Measurements from ENCODE around the gene KLHL7.
A peak's percentile ranks its signal among the peaks of the same experiment; 100 is the strongest.

Gene KLHL7

GRCh38 chr7:23093546-23093945 lies 12.0 kb upstream of the KLHL7 start:
- H3K9me3 ChIP-seq (ENCODE audit: control insufficient read depth, insufficient read depth, low read length), result no peaks in the 10 kb centered on the region
- H3K27me3 ChIP-seq (ENCODE audit: control insufficient read depth, insufficient read depth, low read length), result no peaks in the 10 kb centered on the region
- no peaks in the 10 kb centered on the region for H3K4me1 ChIP-seq (ENCODE audit: control insufficient read depth, insufficient read depth, low read length)
- H3K4me3 ChIP-seq (ENCODE audit: low read depth, low read length), result no peak overlapping the region
- H3K36me3 ChIP-seq (ENCODE audit: control insufficient read depth, insufficient read depth, low read length), result no peaks in the 10 kb centered on the region
- H3K9ac ChIP-seq (ENCODE audit: low read depth, low read length), result no peak overlapping the region

DNA sequence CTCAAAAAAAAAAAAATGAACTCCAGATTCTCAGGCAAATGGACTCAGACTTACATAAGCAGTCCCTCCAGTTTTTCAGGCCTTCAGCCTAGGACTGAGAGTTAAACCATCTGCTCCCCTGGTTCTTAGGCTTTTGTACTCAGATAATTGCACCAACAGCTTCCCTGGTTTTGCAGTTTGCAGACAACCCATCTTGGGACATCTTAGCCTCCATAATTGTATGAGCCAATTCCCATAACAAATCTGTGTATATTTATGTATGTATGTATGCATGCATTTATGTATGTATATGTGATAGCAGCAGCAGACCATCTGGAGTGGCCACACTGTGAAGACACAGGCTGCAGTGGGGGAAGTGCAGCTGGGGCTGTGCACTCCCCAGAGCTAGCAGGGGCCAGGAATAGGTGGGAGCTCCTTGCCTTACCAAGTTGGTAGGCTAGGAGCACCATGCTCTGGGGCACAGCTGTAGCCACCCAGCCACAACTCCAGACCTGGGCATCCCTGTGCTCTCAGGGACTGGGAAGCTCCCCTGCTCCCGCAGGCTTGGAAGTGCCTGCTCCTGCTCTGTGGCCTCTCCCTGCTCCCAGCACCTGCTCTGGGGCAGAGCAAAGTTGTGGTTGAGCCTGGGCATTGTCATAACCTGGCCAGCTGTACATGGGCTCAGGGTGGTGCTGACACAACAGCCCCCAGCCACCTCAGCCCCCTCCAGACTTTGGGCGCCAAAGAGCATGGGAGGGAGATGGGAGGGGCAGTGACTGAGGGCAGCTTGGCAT lies 8.9 kb upstream of the KLHL7 start:
- H3K9ac ChIP-seq (ENCODE audit: low read depth, low read length), result no peak overlapping the region
- H3K9me3 ChIP-seq (ENCODE audit: control insufficient read depth, insufficient read depth, low read length), result no peaks in the 10 kb centered on the region
- no peaks in the 10 kb centered on the region for H3K27me3 ChIP-seq (ENCODE audit: control insufficient read depth, insufficient read depth, low read length)
- no peaks in the 10 kb centered on the region for H3K4me1 ChIP-seq (ENCODE audit: control insufficient read depth, insufficient read depth, low read length)
- H3K36me3 ChIP-seq (ENCODE audit: control insufficient read depth, insufficient read depth, low read length), result no peaks in the 10 kb centered on the region
- no peak overlapping the region for H3K4me3 ChIP-seq (ENCODE audit: low read depth, low read length)

DNA sequence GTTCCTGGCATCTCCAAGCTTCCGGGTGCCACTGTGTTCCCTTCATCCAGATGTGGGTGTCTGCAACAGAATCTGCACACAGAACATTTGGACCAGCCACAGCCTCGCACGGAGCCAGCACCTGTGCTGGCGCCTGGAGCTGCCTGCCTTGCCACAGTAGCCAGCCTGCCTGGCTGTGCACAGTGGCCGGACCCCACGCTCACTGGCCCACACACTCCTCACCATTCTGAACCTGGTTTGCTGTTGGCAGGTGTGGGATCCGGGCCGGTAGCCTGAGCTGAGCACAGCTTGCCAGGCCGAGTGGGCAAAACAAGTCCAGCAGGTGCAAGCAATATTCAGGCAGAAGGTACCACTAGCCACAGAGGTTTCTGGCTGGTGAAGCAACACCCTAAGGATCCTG lies 7.6 kb upstream of the KLHL7 start:
- Histone ChIP-seq H3K9ac (ENCODE audit: low read depth, low read length) (no peak overlapping the region), H3K9me3 (ENCODE audit: control insufficient read depth, insufficient read depth, low read length) (no peaks in the 10 kb centered on the region), H3K36me3 (ENCODE audit: control insufficient read depth, insufficient read depth, low read length) (no peaks in the 10 kb centered on the region), H3K27me3 (ENCODE audit: control insufficient read depth, insufficient read depth, low read length) (no peaks in the 10 kb centered on the region), H3K4me1 (ENCODE audit: control insufficient read depth, insufficient read depth, low read length) (no peaks in the 10 kb centered on the region), H3K4me3 (ENCODE audit: low read depth, low read length) (no peak overlapping the region)

GRCh38 chr7:23098460-23098859 lies 7.1 kb upstream of the KLHL7 start:
- Histone ChIP-seq H3K4me3 (ENCODE audit: low read depth, low read length) (no peak overlapping the region), H3K4me1 (ENCODE audit: control insufficient read depth, insufficient read depth, low read length) (no peaks in the 10 kb centered on the region), H3K27me3 (ENCODE audit: control insufficient read depth, insufficient read depth, low read length) (no peaks in the 10 kb centered on the region), H3K9ac (ENCODE audit: low read depth, low read length) (no peak overlapping the region), H3K36me3 (ENCODE audit: control insufficient read depth, insufficient read depth, low read length) (no peaks in the 10 kb centered on the region), H3K9me3 (ENCODE audit: control insufficient read depth, insufficient read depth, low read length) (no peaks in the 10 kb centered on the region)

DNA sequence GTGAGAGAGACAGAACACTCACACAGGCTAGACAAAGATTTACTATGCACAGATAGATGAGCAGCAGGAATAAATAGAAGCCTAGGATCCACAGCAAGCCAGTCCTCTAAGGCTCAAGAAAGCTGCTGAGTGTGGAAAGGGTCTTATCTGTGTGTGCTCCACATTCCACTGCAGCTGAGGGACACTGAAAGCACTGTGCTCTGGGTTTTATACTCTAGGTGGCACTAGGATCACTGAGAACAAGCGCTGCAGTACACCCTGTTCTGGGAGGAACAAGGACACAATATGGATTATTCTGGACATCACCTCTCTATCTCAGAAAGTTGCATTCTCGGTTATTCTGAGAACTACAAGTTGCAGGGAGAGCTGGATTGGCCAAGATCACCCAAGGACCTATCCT lies 4.9 kb upstream of the KLHL7 start:
- H3K4me3 ChIP-seq (ENCODE audit: low read depth, low read length), result no peak overlapping the region
- no peaks in the 10 kb centered on the region for H3K27me3 ChIP-seq (ENCODE audit: control insufficient read depth, insufficient read depth, low read length)
- H3K4me1 ChIP-seq (ENCODE audit: control insufficient read depth, insufficient read depth, low read length), result no peaks in the 10 kb centered on the region
- no peaks in the 10 kb centered on the region for H3K9me3 ChIP-seq (ENCODE audit: control insufficient read depth, insufficient read depth, low read length)
- no peak overlapping the region for H3K9ac ChIP-seq (ENCODE audit: low read depth, low read length)
- no peaks in the 10 kb centered on the region for H3K36me3 ChIP-seq (ENCODE audit: control insufficient read depth, insufficient read depth, low read length)

DNA sequence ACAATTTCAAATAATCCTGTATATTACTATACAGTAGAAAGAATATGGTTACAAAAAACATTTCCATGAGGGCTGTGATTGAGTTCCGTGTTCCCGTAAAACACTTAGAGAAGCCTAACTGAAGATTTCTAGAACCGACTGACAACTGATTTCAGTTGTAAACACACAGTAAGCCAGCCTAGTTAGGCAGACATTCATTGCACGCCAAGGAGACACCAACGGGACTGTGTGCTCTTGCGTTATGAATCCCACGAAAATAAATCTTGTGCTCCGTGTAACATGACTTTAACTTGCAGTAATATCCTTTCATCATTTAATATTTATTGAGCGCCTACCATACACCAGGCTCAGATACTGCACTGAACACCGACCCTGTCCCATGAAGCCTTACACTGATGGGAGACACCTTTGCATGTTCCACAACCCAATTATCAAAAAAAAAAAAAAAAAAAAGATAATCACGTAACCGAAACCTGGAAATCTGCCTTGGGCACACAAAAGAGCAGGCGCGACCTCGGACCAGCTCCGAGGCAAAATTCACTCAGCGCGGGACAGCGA lies 420 bp upstream of the KLHL7 start:
- no peaks in the 10 kb centered on the region for H3K9me3 ChIP-seq (ENCODE audit: control insufficient read depth, insufficient read depth, low read length)
- no peaks in the 10 kb centered on the region for H3K27me3 ChIP-seq (ENCODE audit: control insufficient read depth, insufficient read depth, low read length)
- peak overlapping the region; percentile 93 for H3K4me3 ChIP-seq (ENCODE audit: low read depth, low read length)
- H3K36me3 ChIP-seq (ENCODE audit: control insufficient read depth, insufficient read depth, low read length), result no peaks in the 10 kb centered on the region
- peaks cover 17% of the 10 kb centered on the region for H3K4me1 ChIP-seq (ENCODE audit: control insufficient read depth, insufficient read depth, low read length)
- H3K9ac ChIP-seq (ENCODE audit: low read depth, low read length), result peak overlapping the region; percentile 67

DNA sequence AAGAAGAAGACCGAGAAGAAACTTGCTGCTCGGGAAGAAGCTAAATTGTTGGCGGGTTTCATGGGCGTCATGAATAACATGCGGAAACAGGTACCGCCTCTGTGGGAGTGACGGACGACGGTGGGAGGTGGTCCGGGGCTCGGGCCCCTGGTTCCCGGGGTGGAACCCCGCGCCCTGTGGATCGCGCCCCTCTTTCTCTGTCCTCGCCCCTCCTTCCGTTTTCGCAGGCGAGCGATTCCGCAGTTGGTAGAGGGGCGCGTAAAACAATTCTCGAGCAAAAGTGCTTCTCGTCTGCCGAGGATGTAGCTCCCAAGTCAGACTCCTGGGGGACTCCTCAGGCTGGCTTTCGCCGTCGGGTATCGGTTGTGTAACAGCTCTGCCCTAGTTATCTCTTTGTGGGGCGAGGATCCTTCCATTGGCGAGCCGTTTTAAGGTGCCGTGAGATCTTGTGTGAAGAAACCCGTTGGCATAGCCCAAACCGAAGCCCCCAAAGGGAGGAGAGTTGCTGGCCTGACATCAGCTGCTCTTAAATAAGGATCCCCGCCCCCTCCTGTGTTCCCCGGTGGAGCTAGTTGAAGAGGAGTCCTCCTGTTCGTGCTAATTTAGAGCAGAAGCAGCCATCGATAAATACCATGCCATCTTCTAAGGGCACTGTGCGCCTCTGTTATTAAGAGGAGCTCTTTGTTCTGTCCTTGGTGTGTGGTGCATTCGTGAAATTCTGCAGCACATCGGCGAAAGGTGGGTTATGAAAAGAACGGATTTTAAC lies 655 bp downstream of the KLHL7 start:
- Histone ChIP-seq H3K36me3 (ENCODE audit: control insufficient read depth, insufficient read depth, low read length) (no peaks in the 10 kb centered on the region), H3K4me1 (ENCODE audit: control insufficient read depth, insufficient read depth, low read length) (peaks cover 17% of the 10 kb centered on the region)

GRCh38 chr7:23106823-23107663 lies 1.5 kb downstream of the KLHL7 start:
- Histone ChIP-seq H3K36me3 (ENCODE audit: control insufficient read depth, insufficient read depth, low read length) (no peaks in the 10 kb centered on the region), H3K9me3 (ENCODE audit: control insufficient read depth, insufficient read depth, low read length) (no peaks in the 10 kb centered on the region), H3K27me3 (ENCODE audit: control insufficient read depth, insufficient read depth, low read length) (no peaks in the 10 kb centered on the region), H3K9ac (ENCODE audit: low read depth, low read length) (peak overlapping the region; percentile 83), H3K4me1 (ENCODE audit: control insufficient read depth, insufficient read depth, low read length) (peaks cover 17% of the 10 kb centered on the region), H3K4me3 (ENCODE audit: low read depth, low read length) (peak overlapping the region; percentile 93)

More for the DNA sequence above, 655 bp downstream of the KLHL7 start:
- H3K9ac ChIP-seq (ENCODE audit: low read depth, low read length), result peak overlapping the region; percentile 83
- H3K9me3 ChIP-seq (ENCODE audit: control insufficient read depth, insufficient read depth, low read length), result no peaks in the 10 kb centered on the region
- peak overlapping the region; percentile 93 for H3K4me3 ChIP-seq (ENCODE audit: low read depth, low read length)
- H3K27me3 ChIP-seq (ENCODE audit: control insufficient read depth, insufficient read depth, low read length), result no peaks in the 10 kb centered on the region

DNA sequence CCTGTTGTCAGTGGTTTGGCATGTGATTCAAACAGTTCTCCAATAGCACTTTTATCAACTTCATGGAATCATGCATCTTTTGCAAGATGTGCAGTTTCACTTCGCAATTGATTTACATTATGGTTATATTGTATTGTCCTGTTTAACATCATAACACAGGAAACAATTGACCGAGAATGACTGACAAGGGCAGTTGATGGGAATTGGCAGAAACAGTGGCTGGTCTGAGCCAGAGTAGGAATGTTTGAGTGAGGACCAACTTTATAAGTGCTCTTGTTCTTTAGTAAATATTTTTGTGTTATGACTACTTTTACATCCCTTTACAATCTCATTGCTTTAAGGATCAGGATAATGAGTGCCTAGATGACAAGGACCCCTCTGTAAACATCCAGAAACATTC lies 2.2 kb downstream of the KLHL7 start:
- no peak overlapping the region for H3K9ac ChIP-seq (ENCODE audit: low read depth, low read length)
- H3K9me3 ChIP-seq (ENCODE audit: control insufficient read depth, insufficient read depth, low read length), result no peaks in the 10 kb centered on the region
- H3K4me3 ChIP-seq (ENCODE audit: low read depth, low read length), result peak overlapping the region; percentile 93
- H3K4me1 ChIP-seq (ENCODE audit: control insufficient read depth, insufficient read depth, low read length), result peaks cover 23% of the 10 kb centered on the region
- no peaks in the 10 kb centered on the region for H3K27me3 ChIP-seq (ENCODE audit: control insufficient read depth, insufficient read depth, low read length)
- H3K36me3 ChIP-seq (ENCODE audit: control insufficient read depth, insufficient read depth, low read length), result no peaks in the 10 kb centered on the region

DNA sequence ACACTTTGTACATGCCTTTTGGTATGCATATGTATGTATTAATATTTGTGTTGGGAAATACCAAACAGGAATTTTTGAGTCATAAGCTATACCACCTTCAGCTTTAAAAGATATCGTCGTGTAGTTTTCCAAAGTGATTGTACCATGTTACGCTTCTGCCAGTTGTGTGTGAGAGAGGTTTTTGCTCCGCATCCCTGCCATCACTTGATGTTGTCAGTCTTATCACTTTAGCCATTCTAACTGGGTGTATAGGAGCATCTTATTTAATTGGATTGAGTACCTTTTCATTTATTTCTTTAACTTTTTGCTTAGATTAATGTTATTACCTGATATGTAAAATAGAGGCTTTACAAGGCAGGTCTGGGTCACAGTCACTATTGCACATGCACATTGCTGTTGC lies 3.4 kb downstream of the KLHL7 start:
- no peak overlapping the region for H3K9ac ChIP-seq (ENCODE audit: low read depth, low read length)
- no peaks in the 10 kb centered on the region for H3K36me3 ChIP-seq (ENCODE audit: control insufficient read depth, insufficient read depth, low read length)
- H3K4me3 ChIP-seq (ENCODE audit: low read depth, low read length), result no peak overlapping the region
- H3K27me3 ChIP-seq (ENCODE audit: control insufficient read depth, insufficient read depth, low read length), result no peaks in the 10 kb centered on the region
- H3K4me1 ChIP-seq (ENCODE audit: control insufficient read depth, insufficient read depth, low read length), result peaks cover 28% of the 10 kb centered on the region
- no peaks in the 10 kb centered on the region for H3K9me3 ChIP-seq (ENCODE audit: control insufficient read depth, insufficient read depth, low read length)

- no peaks in the 10 kb centered on the region for H3K9me3 ChIP-seq (ENCODE audit: control insufficient read depth, insufficient read depth, low read length)
- peaks cover 31% of the 10 kb centered on the region for H3K4me1 ChIP-seq (ENCODE audit: control insufficient read depth, insufficient read depth, low read length)
- H3K27me3 ChIP-seq (ENCODE audit: control insufficient read depth, insufficient read depth, low read length), result no peaks in the 10 kb centered on the region
- H3K9ac ChIP-seq (ENCODE audit: low read depth, low read length), result no peak overlapping the region
- H3K36me3 ChIP-seq (ENCODE audit: control insufficient read depth, insufficient read depth, low read length), result no peaks in the 10 kb centered on the region
- no peak overlapping the region for H3K4me3 ChIP-seq (ENCODE audit: low read depth, low read length)
Measured at GRCh38 chr7:23109470-23109869, 3.9 kb downstream of the KLHL7 start.

All from iPS-15b (cell line).